ENCODE measurements around the gene NAPB. TPM values are rescaled to one million over a fixed set of nuclear protein-coding genes. Genes with fewer than 3 reads are reported as not detected.

The NAPB gene
- total and polyA plus RNA-seq, 2 experiments from 2014 or later = 7.3 to 11.2 TPM

DNA sequence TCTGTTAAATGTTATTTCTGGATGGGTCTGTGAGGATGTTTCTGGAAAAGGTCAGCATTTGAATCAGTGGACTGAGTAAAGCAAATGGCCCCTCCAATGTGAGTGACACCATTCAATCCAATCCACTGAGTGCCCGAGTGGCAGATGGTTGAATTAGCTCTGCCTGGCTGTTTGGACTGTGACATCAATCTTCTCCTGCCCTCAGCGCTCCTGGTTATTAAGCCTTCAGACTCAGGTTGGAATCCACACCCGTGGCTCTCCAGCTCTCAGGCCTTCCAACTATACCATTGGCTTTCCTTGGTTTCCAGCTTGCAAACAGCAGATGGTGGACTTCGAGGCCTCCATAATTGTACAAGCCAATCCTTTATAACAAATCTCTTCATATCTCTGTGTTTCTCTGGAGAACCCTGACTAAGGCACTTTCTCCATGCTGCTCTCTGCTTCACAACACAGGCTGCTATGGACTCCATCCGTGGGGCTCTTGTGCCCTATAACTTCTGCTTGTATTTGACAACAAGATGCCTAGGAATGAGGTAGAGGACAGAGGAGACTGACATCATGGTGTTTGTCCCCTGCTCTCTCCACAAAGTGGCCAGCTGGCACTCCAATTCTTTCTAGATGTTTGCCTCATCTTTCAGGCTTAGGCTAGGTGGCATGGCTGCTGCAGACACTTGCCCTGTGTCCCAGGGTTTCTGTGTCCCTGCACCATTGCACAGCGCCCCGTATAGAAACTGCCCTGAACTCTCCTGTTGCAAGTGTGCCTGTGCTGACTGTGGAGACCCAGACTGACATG, 13.4 kb upstream of the NAPB start:
- H3K27me3 ChIP-seq = no peaks in the 10 kb centered on the region
- H2AFZ ChIP-seq = no peak overlapping the region
- H3K9me2 ChIP-seq (replicated peaks; ENCODE audit: insufficient read depth) = no peaks in the 10 kb centered on the region
- no peak overlapping the region for H3K27ac ChIP-seq
- WGBS (ENCODE audit: low lambda C conversion rate, missing lambda C conversion rate) = 84% methylated on average over 7 of the region's 7 CpGs
- H4K20me1 ChIP-seq (ENCODE audit: insufficient read depth, poor library complexity, severe bottlenecking) = no peaks in the 10 kb centered on the region
- H3K4me2 ChIP-seq = no peak overlapping the region
- H3K9me3 ChIP-seq (ENCODE audit: low read depth) = no peaks in the 10 kb centered on the region
- H3K4me1 ChIP-seq (ENCODE audit: insufficient read depth) = peaks cover 10% of the 10 kb centered on the region
- no peak overlapping the region for H3K4me3 ChIP-seq
- no peaks in the 10 kb centered on the region for H3K79me2 ChIP-seq
- H3K36me3 ChIP-seq (replicated peaks; ENCODE audit: insufficient read depth, low read depth) = no peaks in the 10 kb centered on the region
- no peak for TF ChIP-seq EZH2phosphoT487 (IDR thresholded peaks at IDR 0.05; ENCODE audit: low read depth, severe bottlenecking, unreplicated experiment)
- no peak for TF ChIP-seq EZH2 (IDR thresholded peaks at IDR 0.05; ENCODE audit: borderline replicate concordance)
- no peak for TF ChIP-seq CTCF (IDR thresholded peaks at IDR 0.05; ENCODE audit: poor library complexity)
- no peak for DNase-seq (ENCODE audit: low spot score)

DNA sequence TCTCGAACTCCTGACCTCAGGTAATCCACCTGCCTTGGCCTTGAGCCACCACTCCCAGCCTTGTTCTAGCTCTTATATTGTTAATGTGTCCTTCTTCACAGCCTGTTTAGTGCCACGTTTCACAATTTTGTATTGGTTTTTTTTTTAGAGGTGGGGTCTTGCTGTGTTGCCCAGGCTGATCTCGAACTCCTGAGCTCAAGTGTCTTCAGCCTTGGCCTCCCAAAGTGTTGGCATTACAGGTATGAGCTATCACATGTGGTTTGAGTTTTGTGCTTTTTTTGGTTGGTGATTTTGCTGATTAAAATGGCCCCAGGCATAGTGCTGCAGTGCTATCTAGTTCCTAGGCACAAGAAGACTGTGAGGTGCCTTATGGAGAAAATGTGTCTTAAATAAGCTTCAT, 12.3 kb upstream of the NAPB start:
- Histone ChIP-seq H3K27ac (no peak overlapping the region), H3K4me3 (no peak overlapping the region), H3K4me1 (ENCODE audit: insufficient read depth) (peaks cover 10% of the 10 kb centered on the region), H4K20me1 (ENCODE audit: insufficient read depth, poor library complexity, severe bottlenecking) (no peaks in the 10 kb centered on the region), H3K9me3 (ENCODE audit: low read depth) (no peaks in the 10 kb centered on the region), H3K36me3 (replicated peaks; ENCODE audit: insufficient read depth, low read depth) (no peaks in the 10 kb centered on the region), H2AFZ (no peak overlapping the region), H3K27me3 (no peaks in the 10 kb centered on the region), H3K9me2 (replicated peaks; ENCODE audit: insufficient read depth) (no peaks in the 10 kb centered on the region), H3K79me2 (no peaks in the 10 kb centered on the region), H3K4me2 (no peak overlapping the region)
- no peak for DNase-seq (ENCODE audit: low spot score)
- TF ChIP-seq EZH2phosphoT487 (IDR thresholded peaks at IDR 0.05; ENCODE audit: low read depth, severe bottlenecking, unreplicated experiment) = no peak
- TF ChIP-seq CTCF (IDR thresholded peaks at IDR 0.05; ENCODE audit: poor library complexity) = no peak
- TF ChIP-seq EZH2 (IDR thresholded peaks at IDR 0.05; ENCODE audit: borderline replicate concordance) = no peak
- WGBS (ENCODE audit: low lambda C conversion rate, missing lambda C conversion rate) = 89% methylated on average over 3 of the region's 3 CpGs

GRCh38 chr20:23425129-23425528, 3.8 kb upstream of the NAPB start:
- Histone ChIP-seq H4K20me1 (ENCODE audit: insufficient read depth, poor library complexity, severe bottlenecking) (no peaks in the 10 kb centered on the region), H3K79me2 (peaks cover 10% of the 10 kb centered on the region), H3K4me3 (no peak overlapping the region), H2AFZ (no peak overlapping the region), H3K4me1 (ENCODE audit: insufficient read depth) (no peaks in the 10 kb centered on the region), H3K27me3 (no peaks in the 10 kb centered on the region), H3K9me3 (ENCODE audit: low read depth) (no peaks in the 10 kb centered on the region), H3K4me2 (no peak overlapping the region), H3K27ac (no peak overlapping the region), H3K36me3 (replicated peaks; ENCODE audit: insufficient read depth, low read depth) (no peaks in the 10 kb centered on the region), H3K9me2 (replicated peaks; ENCODE audit: insufficient read depth) (no peaks in the 10 kb centered on the region)
- 88% methylated on average over 9 of the region's 9 CpGs for WGBS (ENCODE audit: low lambda C conversion rate, missing lambda C conversion rate)
- TF ChIP-seq EZH2 (IDR thresholded peaks at IDR 0.05; ENCODE audit: borderline replicate concordance) (no peak), EZH2phosphoT487 (IDR thresholded peaks at IDR 0.05; ENCODE audit: low read depth, severe bottlenecking, unreplicated experiment) (no peak), CTCF (IDR thresholded peaks at IDR 0.05; ENCODE audit: poor library complexity) (no peak)
- no peak for DNase-seq (ENCODE audit: low spot score)
